ENCODE results near the gene USP50. TPM values are rescaled to one million over a fixed set of nuclear protein-coding genes. Genes with fewer than 3 reads are reported as not detected.

USP50 gene
- polyA plus RNA-seq, 1 donor from 2014 or later: 1.4 TPM

DNA sequence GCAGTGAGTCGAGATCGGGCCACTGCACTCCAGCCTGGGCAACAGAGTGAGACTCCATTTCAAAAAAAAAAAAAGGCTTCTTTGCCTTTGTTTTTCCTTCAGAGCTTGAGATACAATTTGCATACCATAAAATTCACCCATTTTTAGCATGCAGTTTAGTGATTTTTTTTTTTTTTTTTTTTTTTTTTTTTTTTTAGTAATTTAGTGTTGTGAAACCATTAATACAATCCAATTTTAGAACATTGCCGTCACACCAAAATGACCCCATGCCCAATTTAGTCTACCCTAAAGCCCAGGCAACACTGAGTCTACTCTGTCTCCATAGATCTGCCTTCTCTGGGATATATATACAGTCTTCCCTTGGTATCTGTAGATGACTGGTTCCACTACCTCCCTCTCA lies 61.1 kb downstream of the USP50 start:
- H3K27me3 ChIP-seq (ENCODE audit: insufficient read depth, low read depth, low read length): no peaks in the 10 kb centered on the region
- TF ChIP-seq, protein P1, sequence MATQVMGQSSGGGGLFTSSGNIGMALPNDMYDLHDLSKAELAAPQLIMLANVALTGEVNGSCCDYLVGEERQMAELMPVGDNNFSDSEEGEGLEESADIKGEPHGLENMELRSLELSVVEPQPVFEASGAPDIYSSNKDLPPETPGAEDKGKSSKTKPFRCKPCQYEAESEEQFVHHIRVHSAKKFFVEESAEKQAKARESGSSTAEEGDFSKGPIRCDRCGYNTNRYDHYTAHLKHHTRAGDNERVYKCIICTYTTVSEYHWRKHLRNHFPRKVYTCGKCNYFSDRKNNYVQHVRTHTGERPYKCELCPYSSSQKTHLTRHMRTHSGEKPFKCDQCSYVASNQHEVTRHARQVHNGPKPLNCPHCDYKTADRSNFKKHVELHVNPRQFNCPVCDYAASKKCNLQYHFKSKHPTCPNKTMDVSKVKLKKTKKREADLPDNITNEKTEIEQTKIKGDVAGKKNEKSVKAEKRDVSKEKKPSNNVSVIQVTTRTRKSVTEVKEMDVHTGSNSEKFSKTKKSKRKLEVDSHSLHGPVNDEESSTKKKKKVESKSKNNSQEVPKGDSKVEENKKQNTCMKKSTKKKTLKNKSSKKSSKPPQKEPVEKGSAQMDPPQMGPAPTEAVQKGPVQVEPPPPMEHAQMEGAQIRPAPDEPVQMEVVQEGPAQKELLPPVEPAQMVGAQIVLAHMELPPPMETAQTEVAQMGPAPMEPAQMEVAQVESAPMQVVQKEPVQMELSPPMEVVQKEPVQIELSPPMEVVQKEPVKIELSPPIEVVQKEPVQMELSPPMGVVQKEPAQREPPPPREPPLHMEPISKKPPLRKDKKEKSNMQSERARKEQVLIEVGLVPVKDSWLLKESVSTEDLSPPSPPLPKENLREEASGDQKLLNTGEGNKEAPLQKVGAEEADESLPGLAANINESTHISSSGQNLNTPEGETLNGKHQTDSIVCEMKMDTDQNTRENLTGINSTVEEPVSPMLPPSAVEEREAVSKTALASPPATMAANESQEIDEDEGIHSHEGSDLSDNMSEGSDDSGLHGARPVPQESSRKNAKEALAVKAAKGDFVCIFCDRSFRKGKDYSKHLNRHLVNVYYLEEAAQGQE (IDR thresholded peaks at IDR 0.05; ENCODE audit: borderline replicate concordance): no peak
- TF ChIP-seq EP300 (conservative IDR thresholded peaks at IDR 0.05; ENCODE audit: poor library complexity, severe bottlenecking) (no peak), RAD21 (conservative IDR thresholded peaks at IDR 0.05) (no peak), MXI1 (conservative IDR thresholded peaks at IDR 0.05; ENCODE audit: poor library complexity, severe bottlenecking) (no peak), POLR2AphosphoS5 (IDR thresholded peaks at IDR 0.05) (no peak), SMC3 (conservative IDR thresholded peaks at IDR 0.05; ENCODE audit: poor library complexity) (no peak), EZH2 (IDR thresholded peaks at IDR 0.05; ENCODE audit: borderline replicate concordance, insufficient read depth, low read length, poor library complexity, severe bottlenecking) (no peak), TAF1 (IDR thresholded peaks at IDR 0.05; ENCODE audit: low read depth) (no peak)
- TF ChIP-seq, protein P2, sequence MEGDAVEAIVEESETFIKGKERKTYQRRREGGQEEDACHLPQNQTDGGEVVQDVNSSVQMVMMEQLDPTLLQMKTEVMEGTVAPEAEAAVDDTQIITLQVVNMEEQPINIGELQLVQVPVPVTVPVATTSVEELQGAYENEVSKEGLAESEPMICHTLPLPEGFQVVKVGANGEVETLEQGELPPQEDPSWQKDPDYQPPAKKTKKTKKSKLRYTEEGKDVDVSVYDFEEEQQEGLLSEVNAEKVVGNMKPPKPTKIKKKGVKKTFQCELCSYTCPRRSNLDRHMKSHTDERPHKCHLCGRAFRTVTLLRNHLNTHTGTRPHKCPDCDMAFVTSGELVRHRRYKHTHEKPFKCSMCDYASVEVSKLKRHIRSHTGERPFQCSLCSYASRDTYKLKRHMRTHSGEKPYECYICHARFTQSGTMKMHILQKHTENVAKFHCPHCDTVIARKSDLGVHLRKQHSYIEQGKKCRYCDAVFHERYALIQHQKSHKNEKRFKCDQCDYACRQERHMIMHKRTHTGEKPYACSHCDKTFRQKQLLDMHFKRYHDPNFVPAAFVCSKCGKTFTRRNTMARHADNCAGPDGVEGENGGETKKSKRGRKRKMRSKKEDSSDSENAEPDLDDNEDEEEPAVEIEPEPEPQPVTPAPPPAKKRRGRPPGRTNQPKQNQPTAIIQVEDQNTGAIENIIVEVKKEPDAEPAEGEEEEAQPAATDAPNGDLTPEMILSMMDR (IDR thresholded peaks at IDR 0.05; ENCODE audit: poor library complexity, severe bottlenecking): no peak
- no peak overlapping the region for H3K27ac ChIP-seq (ENCODE audit: low read length)
- H3K9me2 ChIP-seq (ENCODE audit: insufficient read depth, low read length): no peaks in the 10 kb centered on the region
- no peaks in the 10 kb centered on the region for H4K20me1 ChIP-seq (ENCODE audit: insufficient read depth)
- no peaks in the 10 kb centered on the region for H3F3A ChIP-seq (ENCODE audit: insufficient read depth, low read length, poor library complexity, severe bottlenecking)
- peaks cover 5% of the 10 kb centered on the region for H3K36me3 ChIP-seq (ENCODE audit: insufficient read depth, low read length)
- no peak overlapping the region for H3K4me3 ChIP-seq (ENCODE audit: low read length)
- H3K9ac ChIP-seq (ENCODE audit: low read length): no peak overlapping the region
- H2AFZ ChIP-seq (ENCODE audit: low read depth, low read length): no peak overlapping the region
- H3K4me2 ChIP-seq (ENCODE audit: low read length): no peak overlapping the region
- no peaks in the 10 kb centered on the region for H3K79me2 ChIP-seq (replicated peaks; ENCODE audit: insufficient read depth, low read length)
- H3K9me3 ChIP-seq (ENCODE audit: low read length): no peaks in the 10 kb centered on the region

DNA sequence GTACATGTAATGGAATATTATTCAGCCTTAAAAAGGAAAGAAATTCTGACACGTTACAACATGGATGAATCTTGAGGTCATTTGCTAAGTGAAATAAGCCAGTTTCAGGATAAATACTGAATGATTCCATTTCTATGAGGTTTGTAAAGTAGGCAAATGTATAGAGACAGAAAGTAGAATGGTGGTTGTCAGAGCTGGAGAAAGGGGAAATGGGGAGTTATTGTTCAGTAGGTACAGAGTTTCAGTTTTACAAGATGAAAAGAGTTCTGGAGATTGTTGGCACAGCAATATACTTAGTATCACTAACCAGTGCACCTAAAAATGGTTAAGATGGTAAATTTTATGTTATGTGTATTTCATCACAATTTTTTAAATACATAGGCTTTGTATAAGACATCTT lies 61.7 kb downstream of the USP50 start:
- no peak overlapping the region for H2AFZ ChIP-seq (ENCODE audit: low read depth, low read length)
- no peak overlapping the region for H3K4me2 ChIP-seq (ENCODE audit: low read length)
- H3K9ac ChIP-seq (ENCODE audit: low read length): no peak overlapping the region
- no peak overlapping the region for H3K27ac ChIP-seq (ENCODE audit: low read length)
- no peaks in the 10 kb centered on the region for H3F3A ChIP-seq (ENCODE audit: insufficient read depth, low read length, poor library complexity, severe bottlenecking)
- no peaks in the 10 kb centered on the region for H3K9me3 ChIP-seq (ENCODE audit: low read length)
- H3K79me2 ChIP-seq (replicated peaks; ENCODE audit: insufficient read depth, low read length): no peaks in the 10 kb centered on the region
- H3K9me2 ChIP-seq (ENCODE audit: insufficient read depth, low read length): no peaks in the 10 kb centered on the region
- no peaks in the 10 kb centered on the region for H3K27me3 ChIP-seq (ENCODE audit: insufficient read depth, low read depth, low read length)
- no peaks in the 10 kb centered on the region for H4K20me1 ChIP-seq (ENCODE audit: insufficient read depth)
- peaks cover 5% of the 10 kb centered on the region for H3K36me3 ChIP-seq (ENCODE audit: insufficient read depth, low read length)
- H3K4me3 ChIP-seq (ENCODE audit: low read length): no peak overlapping the region
- TF ChIP-seq EZH2 (IDR thresholded peaks at IDR 0.05; ENCODE audit: borderline replicate concordance, insufficient read depth, low read length, poor library complexity, severe bottlenecking): no peak

DNA sequence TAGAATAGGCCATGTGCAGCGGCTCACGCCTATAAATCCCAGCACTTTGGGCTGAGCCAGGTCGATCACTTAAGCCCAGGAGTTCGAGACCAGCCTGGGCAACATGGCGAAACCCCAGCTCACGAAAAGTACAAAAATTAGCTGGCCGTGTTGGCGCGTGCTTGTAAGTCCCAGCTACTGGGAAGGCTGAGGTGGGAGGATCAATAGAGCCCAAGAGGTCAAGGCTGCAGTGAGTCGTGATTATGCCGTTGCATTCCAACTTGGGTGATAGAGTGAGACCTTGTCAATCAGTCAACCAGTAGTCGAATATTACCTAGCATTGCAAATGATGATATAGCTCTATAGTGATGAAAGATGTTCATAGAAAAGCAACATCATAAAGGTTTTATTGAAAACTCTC lies 70.3 kb downstream of the USP50 start:
- no peaks in the 10 kb centered on the region for H3F3A ChIP-seq (ENCODE audit: insufficient read depth, low read length, poor library complexity, severe bottlenecking)
- no peaks in the 10 kb centered on the region for H3K27me3 ChIP-seq (ENCODE audit: insufficient read depth, low read depth, low read length)
- H3K27ac ChIP-seq (ENCODE audit: low read length): no peak overlapping the region
- H3K9me2 ChIP-seq (ENCODE audit: insufficient read depth, low read length): no peaks in the 10 kb centered on the region
- no peaks in the 10 kb centered on the region for H3K79me2 ChIP-seq (replicated peaks; ENCODE audit: insufficient read depth, low read length)
- no peak for TF ChIP-seq MXI1 (conservative IDR thresholded peaks at IDR 0.05; ENCODE audit: poor library complexity, severe bottlenecking)
- TF ChIP-seq SMC3 (conservative IDR thresholded peaks at IDR 0.05; ENCODE audit: poor library complexity): no peak
- no peak for TF ChIP-seq POLR2AphosphoS5 (IDR thresholded peaks at IDR 0.05)
- TF ChIP-seq RAD21 (conservative IDR thresholded peaks at IDR 0.05): no peak
- no peak for TF ChIP-seq EZH2 (IDR thresholded peaks at IDR 0.05; ENCODE audit: borderline replicate concordance, insufficient read depth, low read length, poor library complexity, severe bottlenecking)
- TF ChIP-seq TAF1 (IDR thresholded peaks at IDR 0.05; ENCODE audit: low read depth): no peak
- TF ChIP-seq EP300 (conservative IDR thresholded peaks at IDR 0.05; ENCODE audit: poor library complexity, severe bottlenecking): no peak
- TF ChIP-seq, protein P2 (IDR thresholded peaks at IDR 0.05; ENCODE audit: poor library complexity, severe bottlenecking): no peak
- TF ChIP-seq, protein P1 (IDR thresholded peaks at IDR 0.05; ENCODE audit: borderline replicate concordance): no peak
- no peak overlapping the region for H3K4me2 ChIP-seq (ENCODE audit: low read length)
- H3K9ac ChIP-seq (ENCODE audit: low read length): no peak overlapping the region
- no peaks in the 10 kb centered on the region for H3K36me3 ChIP-seq (ENCODE audit: insufficient read depth, low read length)
- H2AFZ ChIP-seq (ENCODE audit: low read depth, low read length): no peak overlapping the region
- no peaks in the 10 kb centered on the region for H4K20me1 ChIP-seq (ENCODE audit: insufficient read depth)
- H3K9me3 ChIP-seq (ENCODE audit: low read length): no peaks in the 10 kb centered on the region
- H3K4me3 ChIP-seq (ENCODE audit: low read length): no peak overlapping the region
